NCI-H2227 (cell line): ENCODE measurements around the gene RSBN1L.
"Not testable (repeated sequence)": the region's sequence is repeated elsewhere in the genome, so short reads cannot be mapped to it uniquely, and the experiment has no call there.

Experiments
- DNase-seq: peaks from one replicate; lab custom pipeline; 2025; ENCODE audit not compliant: unreplicated experiment; lab: John Stamatoyannopoulos, UW

RSBN1L gene

GRCh38 chr7:77687100-77687746 is 9.0 kb upstream of the RSBN1L start:
- DNase-seq = no peak

- no peak for DNase-seq
Measured at GRCh38 chr7:77687747-77688144, 8.5 kb upstream of the RSBN1L start.

GRCh38 chr7:77690289-77690688 is 6.0 kb upstream of the RSBN1L start:
- DNase-seq = no peak

DNA sequence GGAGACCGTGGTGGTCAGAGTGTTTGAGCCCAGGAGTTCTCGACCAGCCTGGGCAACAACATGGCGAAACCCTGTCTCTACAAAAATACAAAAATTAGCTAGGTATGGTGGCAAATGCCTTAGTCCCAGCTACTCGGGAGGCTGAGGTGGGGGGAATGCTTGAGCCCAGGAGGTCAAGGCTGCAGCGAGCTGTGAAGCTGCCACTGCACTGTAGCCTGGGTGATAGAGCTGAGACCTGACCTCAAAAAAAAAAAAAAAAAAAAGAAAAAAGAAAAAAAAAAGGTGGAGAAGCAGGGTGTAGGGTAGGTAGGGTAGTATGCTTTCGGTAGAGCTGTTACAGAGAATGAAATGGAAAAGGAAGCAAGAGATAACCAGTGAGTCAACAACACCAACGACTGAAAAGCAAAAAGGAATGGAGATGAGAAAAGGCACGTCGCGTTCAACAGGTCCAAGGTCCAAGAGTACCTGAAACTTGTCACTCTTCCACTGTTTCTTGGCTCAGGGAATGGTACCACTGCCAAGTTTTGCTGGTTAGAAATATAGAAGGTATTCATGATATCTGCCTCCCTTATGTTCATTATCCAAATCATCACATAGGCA is 4.3 kb upstream of the RSBN1L start:
- no peak for DNase-seq

GRCh38 chr7:77693830-77694583 is 2.3 kb upstream of the RSBN1L start:
- no peak for DNase-seq

DNA sequence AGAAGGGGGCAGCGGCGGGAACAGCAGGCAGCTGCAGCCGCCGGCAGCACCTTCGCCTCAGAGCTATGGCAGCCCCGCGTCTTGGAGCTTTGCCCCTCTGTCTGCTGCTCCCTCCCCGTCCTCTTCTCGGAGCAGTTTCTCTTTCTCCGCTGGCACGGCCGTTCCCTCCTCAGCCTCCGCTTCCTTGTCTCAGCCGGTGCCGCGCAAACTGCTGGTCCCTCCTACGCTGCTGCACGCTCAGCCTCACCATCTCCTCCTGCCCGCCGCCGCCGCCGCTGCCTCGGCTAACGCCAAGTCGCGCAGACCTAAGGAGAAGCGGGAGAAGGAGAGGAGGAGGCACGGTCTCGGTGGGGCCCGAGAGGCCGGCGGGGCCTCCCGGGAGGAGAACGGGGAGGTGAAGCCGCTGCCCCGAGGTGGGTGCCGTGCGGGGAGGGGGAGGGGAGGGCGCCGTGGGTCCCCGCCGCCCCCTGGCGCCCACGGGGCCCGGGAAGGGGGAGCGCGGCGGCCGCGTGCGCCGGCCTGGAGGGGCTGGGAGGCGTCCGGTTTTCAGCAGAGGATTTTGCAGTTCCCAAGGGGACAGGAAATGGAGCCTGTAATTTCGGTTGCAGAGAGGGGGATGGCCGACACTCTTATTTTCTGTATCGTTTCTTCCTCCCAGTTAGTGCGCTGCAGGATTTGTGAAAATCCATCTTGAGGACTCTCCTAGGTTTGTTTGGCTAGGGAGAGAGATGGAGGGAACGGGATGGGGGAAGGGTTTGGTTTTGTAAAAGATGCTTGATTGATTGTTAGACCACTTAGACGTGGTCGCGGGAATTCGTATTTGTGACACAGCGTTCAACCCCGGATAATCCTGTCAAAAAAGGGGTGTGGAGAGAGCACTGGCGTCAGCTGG is 630 bp downstream of the RSBN1L start:
- peak; percentile 81 for DNase-seq

GRCh38 chr7:77697535-77697831 is 1.2 kb downstream of the RSBN1L start:
- no peak for DNase-seq

- DNase-seq = no peak
Measured at GRCh38 chr7:77698042-77698625, 1.9 kb downstream of the RSBN1L start.

DNA sequence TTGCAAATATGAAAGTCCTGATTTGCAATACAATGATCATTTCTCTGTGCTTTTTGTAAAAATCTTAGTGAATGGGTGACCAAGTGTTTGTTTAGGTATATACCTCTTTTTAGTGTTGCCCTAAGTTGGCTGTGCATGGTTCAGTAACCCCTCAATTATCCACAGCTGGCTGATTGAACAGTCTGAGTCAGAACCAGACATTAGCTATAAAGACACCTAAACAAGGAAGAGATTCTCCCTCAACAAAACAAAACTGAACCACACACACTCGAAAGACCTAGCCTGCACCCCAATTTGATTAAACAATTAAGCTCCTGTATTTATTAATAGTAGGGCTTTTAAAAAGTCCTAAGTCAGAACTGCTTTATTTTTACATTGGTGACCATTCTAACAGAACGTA is 2.8 kb downstream of the RSBN1L start:
- DNase-seq = peak; percentile 11

DNA sequence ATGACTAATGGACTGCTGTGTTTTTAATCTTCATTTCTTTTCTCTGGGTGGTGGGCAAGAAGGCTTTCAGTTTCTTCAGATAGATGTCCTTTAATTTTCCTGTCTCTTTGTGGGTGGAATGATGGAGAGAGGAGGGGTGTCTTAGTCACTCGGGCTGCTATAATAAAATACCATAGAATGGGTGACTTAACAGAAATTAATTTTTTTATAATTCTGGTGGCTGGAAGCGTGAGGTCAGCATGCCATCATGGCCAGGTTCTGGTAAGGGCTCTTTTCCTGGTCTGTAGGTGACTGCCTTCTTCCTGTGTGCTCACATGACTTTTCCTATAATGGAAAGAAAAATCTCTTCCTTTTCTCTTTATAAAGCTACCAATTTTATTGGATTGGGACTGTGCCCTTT is 6.3 kb downstream of the RSBN1L start:
- no peak for DNase-seq

- no peak for DNase-seq
Measured at GRCh38 chr7:77702968-77703472, 6.8 kb downstream of the RSBN1L start.

DNA sequence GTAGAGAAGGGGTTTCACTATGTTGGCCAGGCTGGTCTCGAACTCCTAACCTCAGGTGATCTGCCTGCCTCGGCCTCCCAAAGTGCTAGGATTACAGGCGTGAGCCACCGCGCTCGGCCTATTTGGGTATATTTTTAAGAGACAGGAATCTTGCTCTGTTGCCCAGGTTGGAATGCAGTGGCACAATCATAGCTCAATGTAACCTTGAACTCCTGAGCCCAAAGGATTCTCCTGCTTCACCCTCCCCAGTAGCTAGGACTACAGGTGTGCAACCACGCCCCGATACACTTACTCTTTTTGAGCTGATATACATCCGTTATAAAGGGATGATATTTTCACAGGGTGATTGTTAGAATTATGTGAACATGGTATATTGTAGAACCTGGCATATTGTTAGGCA is 7.4 kb downstream of the RSBN1L start:
- not testable (repeated sequence) for DNase-seq

DNA sequence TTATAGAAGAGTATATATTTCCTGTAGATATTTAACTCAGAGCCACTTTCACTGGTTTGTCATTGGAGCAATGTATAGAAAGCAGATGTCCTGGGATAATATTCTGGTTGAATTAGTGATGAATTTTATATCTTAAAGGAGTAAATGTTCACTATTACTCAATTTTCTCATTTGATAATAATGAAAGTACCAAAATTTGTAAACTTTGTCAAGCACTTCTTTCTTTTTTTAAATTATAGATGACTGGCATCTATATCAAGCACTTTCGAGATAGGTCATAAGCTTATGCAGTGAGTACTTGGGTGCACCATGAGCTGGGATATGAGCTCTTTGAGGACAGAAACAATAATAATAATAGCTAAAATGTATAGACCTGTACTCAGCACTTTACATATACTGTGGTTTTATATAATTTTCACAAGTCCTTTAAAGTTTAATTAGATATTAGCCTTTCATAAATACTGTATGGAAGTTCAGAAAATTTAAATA is 11.3 kb downstream of the RSBN1L start:
- DNase-seq = no peak

- DNase-seq = no peak
Measured at GRCh38 chr7:77710067-77710466, 13.8 kb downstream of the RSBN1L start.

GRCh38 chr7:77710861-77711260 is 14.6 kb downstream of the RSBN1L start:
- no peak for DNase-seq

GRCh38 chr7:77714195-77714594 is 17.9 kb downstream of the RSBN1L start:
- DNase-seq = no peak

GRCh38 chr7:77714931-77715330 is 18.7 kb downstream of the RSBN1L start:
- not testable (repeated sequence) for DNase-seq

GRCh38 chr7:77716804-77717203 is 20.5 kb downstream of the RSBN1L start:
- DNase-seq = no peak

DNA sequence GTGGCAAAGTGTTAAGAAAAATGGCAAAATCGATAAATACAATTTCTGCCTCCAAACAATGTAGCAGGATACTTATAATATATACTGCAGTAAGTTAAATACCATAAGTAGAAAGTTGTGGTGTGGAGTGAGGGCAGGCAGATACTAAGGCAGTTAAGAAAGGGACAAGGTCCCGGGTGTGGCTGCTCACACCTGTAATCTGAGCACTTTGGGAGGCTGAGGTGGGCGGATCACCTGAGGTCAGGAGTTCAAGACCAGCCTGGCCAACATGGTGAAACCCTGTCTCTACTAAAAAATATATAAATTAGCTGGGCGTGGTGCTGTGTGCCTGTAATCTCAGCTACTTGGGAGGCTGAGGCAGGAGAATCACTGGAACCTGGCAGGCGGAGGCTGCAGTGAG is 21.3 kb downstream of the RSBN1L start:
- not testable (repeated sequence) for DNase-seq

- DNase-seq = no peak
Measured at GRCh38 chr7:77727527-77727926, 31.3 kb downstream of the RSBN1L start.
